Omental fat pad (tissue), 4 donors: ENCODE results near the gene ZNF385A. TPM values are rescaled to one million over a fixed set of nuclear protein-coding genes. Genes with fewer than 3 reads are reported as not detected.
"Not testable (repeated sequence)": the region's sequence is repeated elsewhere in the genome, so short reads cannot be mapped to it uniquely, and the experiment has no call there.

Source experiments
- ATAC-seq: fragments of 150-250 bp; one replicate; pipeline ENCODE4 v1.9.1; 2016; ENCODE audit warnings: mild to moderate bottlenecking, moderate library complexity; ENCODE audit not compliant: low FRiP score
- DNase-seq: peaks from one replicate; pipeline ENCODE4 v3.0.0-alpha.2; 2019; ENCODE audit warnings: low spot score
- CTCF ChIP-seq, 3 donors: fragments of 450-650 bp; IDR thresholded peaks; one replicate each; pipeline ENCODE4 v1.5.1; 2016 to 2017; ENCODE audit warnings: antibody characterized with exemption in 3 of 3, mild to moderate bottlenecking in 3 of 3, moderate library complexity in 2 of 3
- total RNA-seq, 4 donors: library from RNA; depleted of rRNA; stranded (reverse); fragments of >200 nt; gene quantifications; one replicate each; pipeline ENCODE4 v1.1.0, GENCODE V29; 2016

Gene ZNF385A
- total RNA-seq, 4 donors from 2014 or later, result 9.5 to 36.3 (median 21.8) TPM

- DNase-seq, result no peak
- no peak for TF ChIP-seq CTCF (IDR thresholded peaks at IDR 0.05)
- ATAC-seq, result no peak
These were observed 53.1 kb downstream of the ZNF385A start for GRCh38 chr12:54331461-54331860.

GRCh38 chr12:54330442-54330841 lies 54.1 kb downstream of the ZNF385A start:
- TF ChIP-seq CTCF (IDR thresholded peaks at IDR 0.05), result no peak
- ATAC-seq (no peak), DNase-seq (no peak)

- ATAC-seq, result no peak
- no peak for DNase-seq
- TF ChIP-seq CTCF (IDR thresholded peaks at IDR 0.05), result no peak
These were observed 54.8 kb downstream of the ZNF385A start for GRCh38 chr12:54329759-54330158.

GRCh38 chr12:54328595-54329337 lies 55.8 kb downstream of the ZNF385A start:
- ATAC-seq, result no peak
- TF ChIP-seq CTCF (IDR thresholded peaks at IDR 0.05), result no peak
- no peak for DNase-seq

GRCh38 chr12:54325442-54326109 lies 59.0 kb downstream of the ZNF385A start:
- not testable (repeated sequence) for ATAC-seq

GRCh38 chr12:54324617-54325441 lies 59.7 kb downstream of the ZNF385A start, which contains the start of gene COPZ1:
Gene COPZ1 (plus strand): TSS chr12:54325131. CDS start chr12:54325164, 33 bp downstream.
- no peak for TF ChIP-seq CTCF (IDR thresholded peaks at IDR 0.05)
- ATAC-seq (peak; percentile 97), DNase-seq (peak; percentile 87)

More at GRCh38 chr12:54325442-54326109, 59.0 kb downstream of the ZNF385A start:
- not testable (repeated sequence) for DNase-seq

- no peak for DNase-seq
- ATAC-seq, result no peak
- no peak for TF ChIP-seq CTCF (IDR thresholded peaks at IDR 0.05)
These were observed 63.2 kb downstream of the ZNF385A start for GRCh38 chr12:54321363-54321762.
